ENCODE data around the gene SLC2A9. TPM values are rescaled to one million over a fixed set of nuclear protein-coding genes. Genes with fewer than 3 reads are reported as not detected.

SLC2A9 gene
- total and polyA plus RNA-seq, 2 donors (not counting 1 experiment from before 2014, with no cell fraction given) = 2.3 to 3.9 TPM

DNA sequence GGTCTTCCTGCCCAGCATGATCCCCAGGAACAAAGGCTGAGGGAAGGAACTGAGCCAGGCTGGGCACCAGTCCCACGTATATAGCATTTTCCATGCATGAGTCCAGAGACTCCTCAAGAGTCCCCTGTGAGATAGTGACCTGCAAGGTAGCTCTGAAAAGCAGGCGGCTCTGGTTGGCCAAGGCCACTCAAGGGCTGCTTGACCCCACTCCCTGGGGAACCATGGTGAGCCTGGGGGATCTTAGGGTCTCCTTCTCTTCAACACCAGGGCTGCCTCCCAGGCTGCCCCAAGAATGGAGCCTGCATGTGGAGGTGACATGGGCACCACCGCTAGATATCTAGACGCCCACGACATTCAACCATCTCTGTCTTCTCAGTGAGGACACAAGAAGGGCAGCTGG lies 79.2 kb downstream of the SLC2A9 start:
- H3K4me2 ChIP-seq (ENCODE audit: extremely low read depth, insufficient read depth, low read length) = no peak overlapping the region
- H4K20me1 ChIP-seq (ENCODE audit: control insufficient read depth, extremely low read depth, insufficient read depth, low read length) = no peaks in the 10 kb centered on the region
- H3K9ac ChIP-seq (ENCODE audit: insufficient read depth, low read length) = no peak overlapping the region
- no peaks in the 10 kb centered on the region for H3K79me2 ChIP-seq (ENCODE audit: control insufficient read depth, insufficient read depth, low read length)
- no peak for TF ChIP-seq EZH2 (IDR thresholded peaks at IDR 0.05; ENCODE audit: low read length, missing control alignments)
- TF ChIP-seq, protein P1, sequence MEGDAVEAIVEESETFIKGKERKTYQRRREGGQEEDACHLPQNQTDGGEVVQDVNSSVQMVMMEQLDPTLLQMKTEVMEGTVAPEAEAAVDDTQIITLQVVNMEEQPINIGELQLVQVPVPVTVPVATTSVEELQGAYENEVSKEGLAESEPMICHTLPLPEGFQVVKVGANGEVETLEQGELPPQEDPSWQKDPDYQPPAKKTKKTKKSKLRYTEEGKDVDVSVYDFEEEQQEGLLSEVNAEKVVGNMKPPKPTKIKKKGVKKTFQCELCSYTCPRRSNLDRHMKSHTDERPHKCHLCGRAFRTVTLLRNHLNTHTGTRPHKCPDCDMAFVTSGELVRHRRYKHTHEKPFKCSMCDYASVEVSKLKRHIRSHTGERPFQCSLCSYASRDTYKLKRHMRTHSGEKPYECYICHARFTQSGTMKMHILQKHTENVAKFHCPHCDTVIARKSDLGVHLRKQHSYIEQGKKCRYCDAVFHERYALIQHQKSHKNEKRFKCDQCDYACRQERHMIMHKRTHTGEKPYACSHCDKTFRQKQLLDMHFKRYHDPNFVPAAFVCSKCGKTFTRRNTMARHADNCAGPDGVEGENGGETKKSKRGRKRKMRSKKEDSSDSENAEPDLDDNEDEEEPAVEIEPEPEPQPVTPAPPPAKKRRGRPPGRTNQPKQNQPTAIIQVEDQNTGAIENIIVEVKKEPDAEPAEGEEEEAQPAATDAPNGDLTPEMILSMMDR (conservative IDR thresholded peaks at IDR 0.05 in 1 of 2, IDR thresholded peaks at IDR 0.05 in 1 of 2; ENCODE audit: low read depth in 1 of 2, low read length in 2 of 2) = no peak
- no peaks in the 10 kb centered on the region for H3K36me3 ChIP-seq (ENCODE audit: control insufficient read depth, insufficient read depth, low read length)
- H3K27me3 ChIP-seq (ENCODE audit: control insufficient read depth, insufficient read depth, low read length) = no peaks in the 10 kb centered on the region
- H2AFZ ChIP-seq (ENCODE audit: low read length) = no peak overlapping the region
- H3K4me1 ChIP-seq (ENCODE audit: control insufficient read depth, extremely low read depth, insufficient read depth, low read length) = no peaks in the 10 kb centered on the region
- no peak overlapping the region for H3K27ac ChIP-seq (ENCODE audit: insufficient read depth, low read length)
- no peak for DNase-seq (ENCODE audit: low read depth in 2 of 2)
- H3K4me3 ChIP-seq (replicated peaks in 1 of 4; ENCODE audit: control extremely low read depth in 1 of 4, insufficient read depth in 1 of 4, low read depth in 3 of 4, low read length in 4 of 4) = no peak overlapping the region
- H3K9me3 ChIP-seq (ENCODE audit: control insufficient read depth, insufficient read depth, low read depth, low read length) = no peaks in the 10 kb centered on the region

DNA sequence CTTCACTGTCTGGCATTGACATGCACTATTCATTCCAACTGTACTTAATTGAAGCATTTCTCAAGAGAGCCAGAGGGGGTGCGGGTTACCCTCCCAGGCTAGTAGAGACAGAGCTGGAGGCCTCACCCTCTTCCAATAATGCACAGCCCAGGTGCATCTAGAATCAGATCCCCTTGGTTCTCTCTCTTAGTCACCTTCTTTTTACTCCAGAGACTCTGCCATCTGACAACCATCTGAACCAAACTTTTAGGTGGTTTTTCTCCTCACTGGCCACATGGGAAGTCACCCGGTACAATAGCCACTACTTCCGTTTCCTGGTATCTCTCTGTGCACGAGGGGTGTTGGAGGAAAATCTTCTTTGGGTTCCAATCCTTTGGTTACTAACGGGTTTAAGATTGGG lies 81.3 kb downstream of the SLC2A9 start:
- Histone ChIP-seq H3K4me1 (ENCODE audit: control insufficient read depth, extremely low read depth, insufficient read depth, low read length) (no peaks in the 10 kb centered on the region), H3K4me2 (ENCODE audit: extremely low read depth, insufficient read depth, low read length) (no peak overlapping the region), H3K27ac (ENCODE audit: insufficient read depth, low read length) (no peak overlapping the region), H3K9ac (ENCODE audit: insufficient read depth, low read length) (no peak overlapping the region), H3K4me3 (replicated peaks in 1 of 4; ENCODE audit: control extremely low read depth in 1 of 4, insufficient read depth in 1 of 4, low read depth in 3 of 4, low read length in 4 of 4) (no peak overlapping the region), H3K27me3 (ENCODE audit: control insufficient read depth, insufficient read depth, low read length) (no peaks in the 10 kb centered on the region), H3K9me3 (ENCODE audit: control insufficient read depth, insufficient read depth, low read depth, low read length) (no peaks in the 10 kb centered on the region), H2AFZ (ENCODE audit: low read length) (no peak overlapping the region), H3K79me2 (ENCODE audit: control insufficient read depth, insufficient read depth, low read length) (no peaks in the 10 kb centered on the region), H4K20me1 (ENCODE audit: control insufficient read depth, extremely low read depth, insufficient read depth, low read length) (no peaks in the 10 kb centered on the region), H3K36me3 (ENCODE audit: control insufficient read depth, insufficient read depth, low read length) (no peaks in the 10 kb centered on the region)
- TF ChIP-seq, protein P1 (conservative IDR thresholded peaks at IDR 0.05 in 1 of 2, IDR thresholded peaks at IDR 0.05 in 1 of 2; ENCODE audit: low read depth in 1 of 2, low read length in 2 of 2) = no peak
- no peak for TF ChIP-seq EZH2 (IDR thresholded peaks at IDR 0.05; ENCODE audit: low read length, missing control alignments)
- DNase-seq (ENCODE audit: low read depth in 2 of 2) = no peak

GRCh38 chr4:9938933-9939332 lies 82.4 kb downstream of the SLC2A9 start:
- H3K4me2 ChIP-seq (ENCODE audit: extremely low read depth, insufficient read depth, low read length) = no peak overlapping the region
- H3K9ac ChIP-seq (ENCODE audit: insufficient read depth, low read length) = no peak overlapping the region
- no peak overlapping the region for H2AFZ ChIP-seq (ENCODE audit: low read length)
- H3K36me3 ChIP-seq (ENCODE audit: control insufficient read depth, insufficient read depth, low read length) = no peaks in the 10 kb centered on the region
- TF ChIP-seq, protein P1 (conservative IDR thresholded peaks at IDR 0.05 in 1 of 2, IDR thresholded peaks at IDR 0.05 in 1 of 2; ENCODE audit: low read depth in 1 of 2, low read length in 2 of 2) = no peak
- TF ChIP-seq EZH2 (IDR thresholded peaks at IDR 0.05; ENCODE audit: low read length, missing control alignments) = no peak
- H3K4me3 ChIP-seq (replicated peaks in 1 of 4; ENCODE audit: control extremely low read depth in 1 of 4, insufficient read depth in 1 of 4, low read depth in 3 of 4, low read length in 4 of 4) = no peak overlapping the region
- no peaks in the 10 kb centered on the region for H3K27me3 ChIP-seq (ENCODE audit: control insufficient read depth, insufficient read depth, low read length)
- no peak overlapping the region for H3K27ac ChIP-seq (ENCODE audit: insufficient read depth, low read length)
- no peak for DNase-seq (ENCODE audit: low read depth in 2 of 2)
- H3K79me2 ChIP-seq (ENCODE audit: control insufficient read depth, insufficient read depth, low read length) = no peaks in the 10 kb centered on the region
- no peaks in the 10 kb centered on the region for H3K4me1 ChIP-seq (ENCODE audit: control insufficient read depth, extremely low read depth, insufficient read depth, low read length)
- H4K20me1 ChIP-seq (ENCODE audit: control insufficient read depth, extremely low read depth, insufficient read depth, low read length) = no peaks in the 10 kb centered on the region
- H3K9me3 ChIP-seq (ENCODE audit: control insufficient read depth, insufficient read depth, low read depth, low read length) = no peaks in the 10 kb centered on the region
